HG03457 (cell line): ENCODE data around the gene ARL17B.
A peak's percentile ranks its signal among the peaks of the same experiment; 100 is the strongest.
"Not testable (repeated sequence)": the region's sequence is repeated elsewhere in the genome, so short reads cannot be mapped to it uniquely, and the experiment has no call there.

Source experiments
- ATAC-seq: cut with Tn5 transposase; IDR thresholded peaks from one replicate; pipeline ENCODE4 v1.9.1; 2021; ENCODE audit warnings: moderate number of reproducible peaks; ENCODE audit not compliant: unreplicated experiment

Gene ARL17B

GRCh38 chr17:46252804-46253203, 108.8 kb downstream of the ARL17B start:
- not testable (repeated sequence) for ATAC-seq

GRCh38 chr17:46249153-46249552, 112.4 kb downstream of the ARL17B start:
- ATAC-seq = not testable (repeated sequence)

GRCh38 chr17:46244949-46245768, 116.4 kb downstream of the ARL17B start:
- not testable (repeated sequence) for ATAC-seq

- not testable (repeated sequence) for ATAC-seq
Measured at GRCh38 chr17:46244339-46244913, 117.1 kb downstream of the ARL17B start.

- ATAC-seq = not testable (repeated sequence)
Measured at GRCh38 chr17:46243928-46244327, 117.6 kb downstream of the ARL17B start.

GRCh38 chr17:46243505-46243904, 118.1 kb downstream of the ARL17B start:
- not testable (repeated sequence) for ATAC-seq

GRCh38 chr17:46231359-46231758, 130.2 kb downstream of the ARL17B start:
- ATAC-seq = not testable (repeated sequence)

GRCh38 chr17:46225274-46225794, 136.2 kb downstream of the ARL17B start:
- peak; percentile 91 for ATAC-seq

- ATAC-seq = peak; percentile 17
Measured at GRCh38 chr17:46224864-46225263, 136.7 kb downstream of the ARL17B start.
